Choroid plexus epithelial cell (primary cell): Measurements from ENCODE around the gene LIMS2.

Source experiments
- DNase-seq: peaks from one replicate; pipeline ENCODE4 v3.0.0-alpha.2; 2010; ENCODE audit warnings: low read depth
- H3K4me3 ChIP-seq: 2 replicates; pipeline ENCODE4 v1.5.1; 2011; ENCODE audit warnings: low read depth, mild to moderate bottlenecking, control low read depth, low read length, moderate library complexity
- TF ChIP-seq, protein P1 (sequence below): conservative IDR thresholded peaks from 2 replicates; pipeline ENCODE4 v1.5.1; 2011; ENCODE audit warnings: low read depth, mild to moderate bottlenecking, control low read depth, inconsistent platforms, low read length, moderate library complexity

Gene LIMS2

DNA sequence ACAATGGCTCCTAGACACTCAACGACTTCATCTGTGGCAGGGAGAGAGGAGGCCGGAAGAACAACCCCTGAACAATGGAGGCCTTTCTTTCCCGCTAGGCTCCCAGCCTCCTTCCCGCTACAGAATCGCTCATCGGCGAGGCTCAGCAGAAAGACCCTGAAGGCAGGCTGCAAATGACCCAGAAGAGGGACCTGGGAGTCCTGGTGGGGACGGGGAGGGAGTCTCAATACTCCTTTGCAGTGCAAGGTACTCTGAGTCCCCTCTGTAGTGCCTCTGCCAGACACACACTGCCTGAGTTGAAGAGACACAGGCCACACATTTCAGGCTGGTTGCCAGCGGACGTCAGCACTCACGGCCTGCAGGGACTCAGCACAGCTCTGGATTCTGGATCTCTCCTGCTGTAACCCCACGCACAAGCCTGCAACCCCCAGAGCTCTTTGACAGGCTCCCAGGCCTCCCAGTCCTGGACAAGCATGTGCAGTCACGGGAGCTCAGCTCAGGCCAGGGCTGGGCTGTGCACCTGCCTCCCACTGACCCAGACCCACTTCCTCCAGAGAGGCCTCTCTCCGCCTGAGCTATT, 23.3 kb downstream of the LIMS2 start:
- DNase-seq = no peak
- H3K4me3 ChIP-seq = no peak overlapping the region
- TF ChIP-seq, protein P1, sequence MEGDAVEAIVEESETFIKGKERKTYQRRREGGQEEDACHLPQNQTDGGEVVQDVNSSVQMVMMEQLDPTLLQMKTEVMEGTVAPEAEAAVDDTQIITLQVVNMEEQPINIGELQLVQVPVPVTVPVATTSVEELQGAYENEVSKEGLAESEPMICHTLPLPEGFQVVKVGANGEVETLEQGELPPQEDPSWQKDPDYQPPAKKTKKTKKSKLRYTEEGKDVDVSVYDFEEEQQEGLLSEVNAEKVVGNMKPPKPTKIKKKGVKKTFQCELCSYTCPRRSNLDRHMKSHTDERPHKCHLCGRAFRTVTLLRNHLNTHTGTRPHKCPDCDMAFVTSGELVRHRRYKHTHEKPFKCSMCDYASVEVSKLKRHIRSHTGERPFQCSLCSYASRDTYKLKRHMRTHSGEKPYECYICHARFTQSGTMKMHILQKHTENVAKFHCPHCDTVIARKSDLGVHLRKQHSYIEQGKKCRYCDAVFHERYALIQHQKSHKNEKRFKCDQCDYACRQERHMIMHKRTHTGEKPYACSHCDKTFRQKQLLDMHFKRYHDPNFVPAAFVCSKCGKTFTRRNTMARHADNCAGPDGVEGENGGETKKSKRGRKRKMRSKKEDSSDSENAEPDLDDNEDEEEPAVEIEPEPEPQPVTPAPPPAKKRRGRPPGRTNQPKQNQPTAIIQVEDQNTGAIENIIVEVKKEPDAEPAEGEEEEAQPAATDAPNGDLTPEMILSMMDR = no peak

DNA sequence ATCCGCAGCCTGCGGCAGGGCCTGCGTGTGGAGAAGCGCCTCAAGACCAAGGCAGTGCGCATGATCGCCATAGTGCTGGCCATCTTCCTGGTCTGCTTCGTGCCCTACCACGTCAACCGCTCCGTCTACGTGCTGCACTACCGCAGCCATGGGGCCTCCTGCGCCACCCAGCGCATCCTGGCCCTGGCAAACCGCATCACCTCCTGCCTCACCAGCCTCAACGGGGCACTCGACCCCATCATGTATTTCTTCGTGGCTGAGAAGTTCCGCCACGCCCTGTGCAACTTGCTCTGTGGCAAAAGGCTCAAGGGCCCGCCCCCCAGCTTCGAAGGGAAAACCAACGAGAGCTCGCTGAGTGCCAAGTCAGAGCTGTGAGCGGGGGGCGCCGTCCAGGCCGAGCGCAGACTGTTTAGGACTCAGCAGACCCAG, 23.9 kb downstream of the LIMS2 start:
- TF ChIP-seq, protein P1 = no peak
- H3K4me3 ChIP-seq = no peak overlapping the region
- DNase-seq = no peak

DNA sequence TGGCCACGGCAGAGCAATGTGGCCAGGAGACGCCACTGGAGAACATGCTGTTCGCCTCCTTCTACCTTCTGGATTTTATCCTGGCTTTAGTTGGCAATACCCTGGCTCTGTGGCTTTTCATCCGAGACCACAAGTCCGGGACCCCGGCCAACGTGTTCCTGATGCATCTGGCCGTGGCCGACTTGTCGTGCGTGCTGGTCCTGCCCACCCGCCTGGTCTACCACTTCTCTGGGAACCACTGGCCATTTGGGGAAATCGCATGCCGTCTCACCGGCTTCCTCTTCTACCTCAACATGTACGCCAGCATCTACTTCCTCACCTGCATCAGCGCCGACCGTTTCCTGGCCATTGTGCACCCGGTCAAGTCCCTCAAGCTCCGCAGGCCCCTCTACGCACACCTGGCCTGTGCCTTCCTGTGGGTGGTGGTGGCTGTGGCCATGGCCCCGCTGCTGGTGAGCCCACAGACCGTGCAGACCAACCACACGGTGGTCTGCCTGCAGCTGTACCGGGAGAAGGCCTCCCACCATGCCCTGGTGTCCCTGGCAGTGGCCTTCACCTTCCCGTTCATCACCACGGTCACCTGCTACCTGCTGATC, 24.4 kb downstream of the LIMS2 start:
- TF ChIP-seq, protein P1 = no peak
- DNase-seq = no peak

DNA sequence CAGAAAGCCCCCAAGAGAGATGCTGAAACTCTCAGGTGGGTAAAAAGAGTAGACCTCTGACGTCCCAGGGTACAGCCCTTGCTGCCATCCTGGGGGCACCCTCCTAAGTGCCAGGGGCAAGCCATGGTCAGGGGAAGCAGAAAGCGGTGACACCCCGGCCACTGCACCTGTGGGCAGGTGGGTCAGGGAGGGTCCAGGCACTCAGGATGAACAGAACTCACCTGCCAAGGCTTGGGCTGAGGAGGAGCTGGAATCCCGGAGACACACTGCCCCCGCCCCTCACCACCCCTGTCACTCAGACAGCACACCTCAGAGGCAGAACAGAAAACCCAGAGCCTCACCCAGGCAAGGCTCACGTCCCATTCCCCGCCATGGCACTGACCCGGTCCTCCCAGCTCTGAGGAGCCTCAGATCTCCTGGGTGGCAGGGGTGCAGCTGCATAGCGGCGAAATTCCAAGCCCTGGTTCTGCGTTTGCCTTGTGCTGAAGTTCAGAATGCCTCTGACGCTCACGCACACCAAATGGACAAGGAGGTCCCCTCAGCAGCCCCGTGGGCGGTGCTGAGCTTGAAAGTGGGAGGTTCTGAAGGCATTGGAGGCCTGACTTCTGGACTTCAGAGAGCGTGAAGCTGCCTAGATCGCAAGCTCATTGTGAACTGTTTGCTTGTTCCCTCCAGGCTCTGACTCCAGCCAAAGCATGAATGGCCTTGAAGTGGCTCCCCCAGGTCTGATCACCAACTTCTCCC, 25.1 kb downstream of the LIMS2 start:
- no peak for DNase-seq
- TF ChIP-seq, protein P1 = no peak
- H3K4me3 ChIP-seq = no peak overlapping the region

More for the DNA sequence above, 24.4 kb downstream of the LIMS2 start:
- H3K4me3 ChIP-seq = no peak overlapping the region

DNA sequence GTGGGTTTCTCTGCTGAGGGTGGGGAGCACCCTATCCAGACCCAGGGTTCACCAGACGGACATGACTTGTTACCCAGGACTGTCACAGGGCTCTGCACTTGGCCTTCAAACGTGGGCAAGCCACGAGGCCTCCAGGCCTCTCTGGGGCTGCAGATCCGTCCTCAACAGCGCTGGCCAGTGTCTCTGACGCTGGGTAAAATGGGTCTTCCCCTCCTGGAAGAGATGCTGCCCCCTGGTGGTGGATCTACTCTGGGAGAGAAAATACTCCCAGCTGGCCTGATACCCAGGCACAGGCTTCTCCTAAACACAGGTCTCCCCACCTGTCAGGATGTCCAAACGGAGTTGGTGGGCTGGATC, 25.7 kb downstream of the LIMS2 start:
- TF ChIP-seq, protein P1 = peak; percentile 89
- peak; percentile 89 for DNase-seq
- no peak overlapping the region for H3K4me3 ChIP-seq

DNA sequence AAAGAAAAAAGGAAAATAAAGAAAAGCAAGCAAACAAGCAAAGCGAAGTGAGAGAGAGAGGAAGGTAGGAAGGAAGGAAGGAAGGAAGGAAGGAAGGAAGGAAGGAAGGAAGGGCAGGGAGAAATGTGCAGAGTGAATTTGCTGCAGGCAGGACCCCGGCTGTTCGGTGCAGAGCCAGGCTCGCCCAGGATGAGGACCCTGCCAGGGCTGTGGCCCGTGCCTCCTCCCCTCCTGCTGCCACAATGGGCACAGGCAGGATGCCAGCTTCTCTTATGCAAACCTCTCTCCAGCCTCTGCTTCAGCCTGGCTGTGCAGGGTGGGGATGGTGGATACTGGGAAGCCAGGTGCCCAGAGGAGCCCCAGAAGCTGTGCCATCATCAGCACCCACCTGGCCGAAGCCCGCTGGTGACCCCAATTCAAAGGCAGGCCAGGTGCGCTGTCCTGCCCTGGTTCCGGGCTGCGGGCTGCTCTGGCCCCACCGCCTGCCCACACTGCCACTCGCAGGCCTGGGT, 26.2 kb downstream of the LIMS2 start:
- no peak for DNase-seq
- TF ChIP-seq, protein P1 = no peak
- H3K4me3 ChIP-seq = no peak overlapping the region

DNA sequence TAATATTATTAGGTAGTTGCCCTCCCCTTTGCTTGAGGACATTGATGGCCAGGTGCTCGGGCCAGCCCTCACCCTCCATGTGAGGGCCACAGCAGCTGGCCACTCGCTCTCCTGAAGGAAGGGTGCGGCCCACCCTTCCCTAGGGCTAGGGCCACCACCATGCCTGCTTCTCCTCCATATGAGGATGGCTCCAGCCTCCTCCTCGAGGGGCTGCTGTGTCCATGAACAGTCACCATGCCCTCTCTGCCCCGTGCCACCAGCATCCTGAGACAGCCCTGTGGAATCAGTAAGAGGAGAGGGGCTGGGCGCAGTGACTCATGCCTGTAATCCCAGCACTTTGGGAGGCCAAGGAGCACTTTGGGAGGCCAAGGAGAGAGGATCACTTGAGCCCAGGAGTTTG, 27.0 kb downstream of the LIMS2 start:
- H3K4me3 ChIP-seq = no peak overlapping the region
- TF ChIP-seq, protein P1 = no peak
- DNase-seq = no peak
